Spinal cord (tissue), 10 donors: ENCODE results near the gene SINHCAF. TPM values are rescaled to one million over a fixed set of nuclear protein-coding genes. Genes with fewer than 3 reads are reported as not detected.

ENCODE experiments used
- DNase-seq, 6 donors: peaks; one replicate each; pipeline versions ENCODE4 v3.0.0 to v3.0.0-alpha.2; 2013 to 2015; ENCODE audit warnings: low spot score in 6 of 6, low read depth in 4 of 6
- H3K27ac ChIP-seq: one replicate; pipeline ENCODE4 v1.5.1; 2013; ENCODE audit warnings: low read depth, low read length, control low read depth
- H3K27me3 ChIP-seq: one replicate; pipeline ENCODE4 v1.6.1; 2013; ENCODE audit warnings: low read length; ENCODE audit not compliant: control insufficient read depth, insufficient read depth
- H3K36me3 ChIP-seq: one replicate; pipeline ENCODE4 v1.6.1; 2013; ENCODE audit warnings: low read length; ENCODE audit not compliant: control insufficient read depth, insufficient read depth
- H3K4me1 ChIP-seq: one replicate; pipeline ENCODE4 v1.6.1; 2013; ENCODE audit warnings: low read length; ENCODE audit not compliant: control insufficient read depth, insufficient read depth
- H3K4me3 ChIP-seq: one replicate; pipeline ENCODE4 v1.5.1; 2013; ENCODE audit warnings: low read depth, low read length, control low read depth
- H3K9me3 ChIP-seq: one replicate; pipeline ENCODE4 v1.6.1; 2013; ENCODE audit warnings: low read length; ENCODE audit not compliant: control insufficient read depth, insufficient read depth
- WGBS: methylation state at CpG from one replicate; pipeline ENCODE4 v1.1.5; 2013; ENCODE audit warnings: missing lambda C conversion rate; ENCODE audit not compliant: insufficient coverage; 5-methylcytosine and 5-hydroxymethylcytosine counted together
- polyA plus RNA-seq, 2 donors: library from polyadenylated mRNA; unstranded; fragments of 120-200 nt; gene quantifications; one replicate each; pipeline ENCODE4 v1.2.1, GENCODE V29; 2013; ENCODE audit not compliant: insufficient read length in 2 of 2
- total RNA-seq, 2 donors: library from RNA; depleted of rRNA in 1 of 2; stranded (reverse); fragments of 120-200 nt in 1 of 2; fragments of >200 nt in 1 of 2; gene quantifications; one replicate each; pipeline versions ENCODE4 v1.2.3 to v1.2.4, GENCODE V29; 2013 to 2014
- donor health status: healthy.

Gene SINHCAF
- total and polyA plus RNA-seq, 4 donors = 19.2 to 29.9 (median 24.3) TPM

- H3K4me3 ChIP-seq = no peak overlapping the region
- no peak for DNase-seq
- H3K27ac ChIP-seq = no peak overlapping the region
- H3K27me3 ChIP-seq = no peaks in the 10 kb centered on the region
- H3K36me3 ChIP-seq = no peaks in the 10 kb centered on the region
- no peaks in the 10 kb centered on the region for H3K4me1 ChIP-seq
- WGBS = 88% methylated on average over 1 of the region's 2 CpGs
- H3K9me3 ChIP-seq = no peaks in the 10 kb centered on the region
These were observed 14.2 kb downstream of the SINHCAF start for GRCh38 chr12:31311634-31312258.

- H3K36me3 ChIP-seq = no peaks in the 10 kb centered on the region
- H3K27me3 ChIP-seq = no peaks in the 10 kb centered on the region
- no peak overlapping the region for H3K27ac ChIP-seq
- WGBS = no CpG with 5 or more reads among the region's 2 CpGs
- H3K4me1 ChIP-seq = no peaks in the 10 kb centered on the region
- no peak overlapping the region for H3K4me3 ChIP-seq
- DNase-seq = no peak
- no peaks in the 10 kb centered on the region for H3K9me3 ChIP-seq
These were observed 15.5 kb downstream of the SINHCAF start for GRCh38 chr12:31310488-31310887.

DNA sequence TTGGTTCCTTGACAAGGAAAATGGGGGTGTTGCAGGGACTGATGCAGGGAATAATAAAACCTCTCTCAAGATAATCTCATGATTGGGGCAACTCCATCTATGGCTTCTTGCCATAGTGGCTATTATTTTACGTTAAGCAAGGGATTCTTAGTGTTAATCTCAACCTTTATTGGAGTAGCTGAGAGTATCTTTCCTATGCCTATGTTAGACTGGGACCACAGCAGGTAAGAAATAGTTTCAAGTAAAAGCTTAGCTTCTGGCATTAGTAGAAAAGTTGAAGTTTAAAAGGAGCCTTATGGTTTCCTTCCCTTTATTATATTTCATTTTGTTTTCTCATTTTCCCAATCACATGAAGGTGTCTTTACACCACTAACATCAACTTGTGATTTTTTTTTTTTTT is 16.7 kb downstream of the SINHCAF start:
- Histone ChIP-seq H3K9me3 (no peaks in the 10 kb centered on the region), H3K4me3 (no peak overlapping the region), H3K36me3 (no peaks in the 10 kb centered on the region), H3K27ac (no peak overlapping the region), H3K4me1 (no peaks in the 10 kb centered on the region), H3K27me3 (no peaks in the 10 kb centered on the region)
- WGBS = 100% methylated on average over 1 of the region's 1 CpG
- DNase-seq = no peak

DNA sequence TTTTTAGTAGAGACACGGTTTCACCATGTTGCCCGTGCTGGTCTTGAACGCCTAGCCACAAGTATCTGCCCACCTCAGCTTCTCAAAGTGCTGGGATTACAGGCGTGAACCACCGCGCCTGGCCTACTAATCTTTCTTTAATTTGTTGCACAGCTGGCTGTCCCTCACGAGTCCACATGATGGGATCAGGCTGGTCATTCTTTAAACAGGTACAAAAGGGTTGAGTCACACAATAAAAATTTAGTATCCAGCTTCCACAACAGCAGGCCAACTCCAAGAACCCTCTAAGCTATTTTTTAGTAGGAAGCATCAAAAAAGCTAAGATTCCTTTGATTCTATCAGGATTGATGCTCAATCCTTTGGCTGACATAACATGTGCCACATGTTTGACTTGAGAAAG is 17.8 kb downstream of the SINHCAF start:
- no peaks in the 10 kb centered on the region for H3K27me3 ChIP-seq
- 92% methylated on average over 7 of the region's 7 CpGs for WGBS
- no peak overlapping the region for H3K4me3 ChIP-seq
- no peaks in the 10 kb centered on the region for H3K9me3 ChIP-seq
- no peaks in the 10 kb centered on the region for H3K36me3 ChIP-seq
- H3K4me1 ChIP-seq = no peaks in the 10 kb centered on the region
- H3K27ac ChIP-seq = no peak overlapping the region
- no peak for DNase-seq

GRCh38 chr12:31306866-31307265 is 19.1 kb downstream of the SINHCAF start:
- WGBS = no CpG with 5 or more reads among the region's 1 CpG
- H3K36me3 ChIP-seq = no peaks in the 10 kb centered on the region

DNA sequence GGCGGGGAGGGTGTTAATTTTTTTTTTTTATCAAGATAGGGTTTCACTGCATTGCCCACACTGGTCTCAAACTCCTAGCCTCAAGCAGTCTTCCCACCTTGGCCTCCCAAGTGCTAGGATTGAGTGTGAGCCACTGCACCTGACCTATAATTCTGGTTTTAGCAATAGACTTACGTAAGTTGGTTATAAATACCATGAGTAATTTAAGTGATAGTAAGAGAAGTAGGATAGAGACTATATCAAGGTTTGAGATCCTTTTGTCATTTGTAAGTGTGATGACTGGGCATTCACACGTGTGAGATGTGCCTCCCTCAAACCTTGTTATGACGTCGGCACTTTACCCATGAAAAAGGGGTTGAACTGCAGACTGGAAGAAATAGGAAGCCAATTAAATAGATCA is 22.5 kb downstream of the SINHCAF start:
- 96% methylated on average over 4 of the region's 5 CpGs for WGBS
- Histone ChIP-seq H3K36me3 (no peaks in the 10 kb centered on the region), H3K27ac (no peak overlapping the region), H3K4me1 (no peaks in the 10 kb centered on the region), H3K9me3 (no peaks in the 10 kb centered on the region), H3K27me3 (no peaks in the 10 kb centered on the region), H3K4me3 (no peak overlapping the region)
- DNase-seq = no peak

More at GRCh38 chr12:31306866-31307265, 19.1 kb downstream of the SINHCAF start:
- Histone ChIP-seq H3K27ac (no peak overlapping the region), H3K9me3 (no peaks in the 10 kb centered on the region), H3K27me3 (no peaks in the 10 kb centered on the region), H3K4me3 (no peak overlapping the region), H3K4me1 (no peaks in the 10 kb centered on the region)
- no peak for DNase-seq

- H3K9me3 ChIP-seq = no peaks in the 10 kb centered on the region
- no CpG with 5 or more reads among the region's 2 CpGs for WGBS
- no peaks in the 10 kb centered on the region for H3K36me3 ChIP-seq
- no peaks in the 10 kb centered on the region for H3K27me3 ChIP-seq
- no peaks in the 10 kb centered on the region for H3K4me1 ChIP-seq
- H3K27ac ChIP-seq = no peak overlapping the region
- no peak for DNase-seq
- H3K4me3 ChIP-seq = no peak overlapping the region
These were observed 24.6 kb downstream of the SINHCAF start for GRCh38 chr12:31301311-31301710.

GRCh38 chr12:31300783-31301182 is 25.2 kb downstream of the SINHCAF start:
- no peak overlapping the region for H3K27ac ChIP-seq
- H3K9me3 ChIP-seq = no peaks in the 10 kb centered on the region
- H3K27me3 ChIP-seq = no peaks in the 10 kb centered on the region
- no peaks in the 10 kb centered on the region for H3K36me3 ChIP-seq
- no peaks in the 10 kb centered on the region for H3K4me1 ChIP-seq
- no peak overlapping the region for H3K4me3 ChIP-seq
- WGBS = 81% methylated on average over 2 of the region's 3 CpGs
- DNase-seq = no peak

DNA sequence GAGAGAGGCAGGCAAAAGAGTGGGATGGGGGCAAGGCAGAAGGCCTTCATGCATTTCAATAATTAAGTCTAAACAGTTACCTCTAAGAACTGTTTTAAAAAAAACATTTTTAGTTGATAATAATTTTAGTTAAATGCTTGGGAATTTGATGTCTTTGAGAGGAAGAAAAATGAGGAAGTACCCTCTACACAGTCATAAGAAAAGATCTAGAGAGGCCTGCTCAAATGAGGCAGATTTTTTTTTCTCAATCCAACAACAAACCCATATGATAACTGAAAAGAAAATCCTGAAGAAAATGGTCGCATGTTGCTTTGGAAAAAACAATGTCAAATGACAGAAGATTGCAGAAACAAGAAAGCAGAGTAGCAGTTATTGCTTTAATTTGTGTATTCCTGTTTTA is 25.6 kb downstream of the SINHCAF start:
- no peak for DNase-seq
- WGBS = no CpG with 5 or more reads among the region's 1 CpG
- H3K4me1 ChIP-seq = no peaks in the 10 kb centered on the region
- no peak overlapping the region for H3K4me3 ChIP-seq
- H3K27me3 ChIP-seq = no peaks in the 10 kb centered on the region
- no peaks in the 10 kb centered on the region for H3K36me3 ChIP-seq
- H3K9me3 ChIP-seq = no peaks in the 10 kb centered on the region
- no peak overlapping the region for H3K27ac ChIP-seq

GRCh38 chr12:31298922-31299321 is 27.0 kb downstream of the SINHCAF start:
- Histone ChIP-seq H3K36me3 (no peaks in the 10 kb centered on the region), H3K4me1 (no peaks in the 10 kb centered on the region), H3K4me3 (no peak overlapping the region), H3K27me3 (no peaks in the 10 kb centered on the region), H3K27ac (no peak overlapping the region), H3K9me3 (no peaks in the 10 kb centered on the region)
- no CpG with 5 or more reads among the region's 3 CpGs for WGBS
- DNase-seq = no peak
